Neuron (in vitro differentiated cells): ENCODE data around the gene CAMTA2.

Experiments
- H2AFZ ChIP-seq: one replicate; pipeline ENCODE4 v1.6.1; 2013; ENCODE audit warnings: low read depth, mild to moderate bottlenecking, inconsistent platforms, low read length, moderate library complexity
- H3K27me3 ChIP-seq: one replicate; pipeline ENCODE4 v1.6.1; 2013; ENCODE audit warnings: low read length; ENCODE audit not compliant: insufficient read depth
- H3K36me3 ChIP-seq: one replicate; pipeline ENCODE4 v1.6.1; 2013; ENCODE audit warnings: low read length; ENCODE audit not compliant: insufficient read depth
- H3K4me1 ChIP-seq: one replicate; pipeline ENCODE4 v1.6.1; 2013; ENCODE audit warnings: low read length; ENCODE audit not compliant: insufficient read depth
- H3K4me3 ChIP-seq: 2 replicates; pipeline ENCODE4 v1.5.1; 2013; ENCODE audit warnings: mild to moderate bottlenecking, low read length, moderate library complexity
- H3K9me3 ChIP-seq: one replicate; pipeline ENCODE4 v1.6.1; 2013; ENCODE audit warnings: low read length

CAMTA2 gene

DNA sequence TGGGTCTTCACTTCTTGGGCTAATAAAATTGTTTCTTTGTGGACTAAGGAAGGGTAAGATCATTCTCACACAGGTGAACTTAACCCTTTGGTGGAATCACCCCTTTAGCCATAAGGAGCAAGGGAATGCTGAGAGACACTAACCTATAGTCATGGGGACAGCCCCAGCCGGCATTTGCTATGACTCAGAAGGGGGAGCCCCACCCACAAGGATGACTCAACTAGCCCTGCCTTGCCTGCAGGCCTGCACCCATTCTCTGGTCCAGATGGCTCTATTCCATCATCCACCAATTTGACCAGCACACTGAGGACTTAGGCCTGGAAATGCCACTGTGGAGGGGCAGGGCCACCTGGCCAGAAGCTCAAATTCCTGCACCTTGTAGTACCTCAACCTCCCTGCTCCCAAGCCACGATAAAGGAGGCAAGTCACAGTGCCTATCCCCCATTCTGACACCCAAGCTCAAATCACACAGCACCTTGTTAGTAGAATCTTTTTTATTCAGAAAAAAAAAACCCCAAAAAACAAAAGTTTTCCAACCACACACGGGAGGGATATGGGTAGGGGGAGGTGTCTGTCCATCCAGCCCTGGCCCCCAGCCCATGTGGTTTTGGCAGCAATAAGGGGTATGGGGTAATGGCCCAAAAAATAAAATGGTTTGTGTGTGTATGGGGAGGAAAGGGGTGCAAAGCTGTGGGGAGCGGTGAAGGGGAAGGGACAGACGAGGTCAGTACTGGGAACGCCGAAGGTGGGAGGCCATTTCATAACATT is 42.1 kb downstream of the CAMTA2 start:
- no peaks in the 10 kb centered on the region for H3K9me3 ChIP-seq
- no peaks in the 10 kb centered on the region for H3K27me3 ChIP-seq
- peaks cover 50% of the 10 kb centered on the region for H3K36me3 ChIP-seq
- peaks cover 30% of the 10 kb centered on the region for H3K4me1 ChIP-seq
- no peak overlapping the region for H2AFZ ChIP-seq
- no peak overlapping the region for H3K4me3 ChIP-seq

DNA sequence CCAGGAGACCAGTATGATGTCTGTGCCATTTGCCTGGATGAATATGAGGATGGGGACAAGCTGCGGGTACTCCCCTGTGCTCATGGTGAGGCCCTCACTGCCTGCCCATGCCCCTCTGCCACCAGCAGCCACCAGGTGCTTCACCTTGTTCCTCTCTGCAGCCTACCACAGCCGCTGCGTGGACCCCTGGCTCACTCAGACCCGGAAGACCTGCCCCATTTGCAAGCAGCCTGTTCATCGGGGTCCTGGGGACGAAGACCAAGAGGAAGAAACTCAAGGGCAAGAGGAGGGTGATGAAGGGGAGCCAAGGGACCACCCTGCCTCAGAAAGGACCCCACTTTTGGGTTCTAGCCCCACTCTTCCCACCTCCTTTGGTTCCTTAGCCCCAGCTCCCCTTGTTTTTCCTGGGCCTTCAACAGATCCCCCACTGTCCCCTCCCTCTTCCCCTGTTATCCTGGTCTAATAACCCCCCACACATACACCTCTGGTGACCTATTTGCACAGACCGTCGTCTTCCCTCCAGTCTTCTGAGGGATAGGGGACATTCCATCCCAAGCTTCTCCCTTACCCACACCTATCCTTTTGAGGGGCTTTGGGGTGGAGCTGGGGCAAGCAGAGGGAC is 42.8 kb downstream of the CAMTA2 start:
- no peak overlapping the region for H2AFZ ChIP-seq
- no peak overlapping the region for H3K4me3 ChIP-seq
- peaks cover 29% of the 10 kb centered on the region for H3K4me1 ChIP-seq
- no peaks in the 10 kb centered on the region for H3K27me3 ChIP-seq
- peaks cover 50% of the 10 kb centered on the region for H3K36me3 ChIP-seq
- H3K9me3 ChIP-seq, result no peaks in the 10 kb centered on the region

DNA sequence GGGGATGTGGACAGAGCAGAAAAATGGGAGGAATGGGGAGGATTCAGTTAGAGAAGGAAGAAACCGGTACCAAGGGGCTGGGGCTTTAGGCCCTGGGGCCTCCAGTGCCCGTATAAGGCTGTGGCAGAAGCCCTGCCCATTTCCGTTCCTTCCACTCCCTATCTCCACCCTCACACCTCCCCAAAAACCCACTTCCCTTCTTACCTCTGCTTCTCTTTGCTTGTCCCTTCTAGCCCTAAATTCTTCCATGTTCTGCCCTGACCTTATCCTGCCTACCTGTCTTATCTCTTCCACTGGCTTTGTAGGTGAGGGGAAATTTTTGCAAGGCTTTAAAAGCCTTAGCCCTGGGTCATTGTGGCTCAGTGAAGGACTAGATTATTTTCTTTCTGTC is 43.3 kb downstream of the CAMTA2 start:
- H3K9me3 ChIP-seq, result no peaks in the 10 kb centered on the region
- H3K27me3 ChIP-seq, result no peaks in the 10 kb centered on the region
- H3K4me3 ChIP-seq, result no peak overlapping the region
- H2AFZ ChIP-seq, result no peak overlapping the region
- H3K36me3 ChIP-seq, result peaks cover 50% of the 10 kb centered on the region
- peaks cover 31% of the 10 kb centered on the region for H3K4me1 ChIP-seq

DNA sequence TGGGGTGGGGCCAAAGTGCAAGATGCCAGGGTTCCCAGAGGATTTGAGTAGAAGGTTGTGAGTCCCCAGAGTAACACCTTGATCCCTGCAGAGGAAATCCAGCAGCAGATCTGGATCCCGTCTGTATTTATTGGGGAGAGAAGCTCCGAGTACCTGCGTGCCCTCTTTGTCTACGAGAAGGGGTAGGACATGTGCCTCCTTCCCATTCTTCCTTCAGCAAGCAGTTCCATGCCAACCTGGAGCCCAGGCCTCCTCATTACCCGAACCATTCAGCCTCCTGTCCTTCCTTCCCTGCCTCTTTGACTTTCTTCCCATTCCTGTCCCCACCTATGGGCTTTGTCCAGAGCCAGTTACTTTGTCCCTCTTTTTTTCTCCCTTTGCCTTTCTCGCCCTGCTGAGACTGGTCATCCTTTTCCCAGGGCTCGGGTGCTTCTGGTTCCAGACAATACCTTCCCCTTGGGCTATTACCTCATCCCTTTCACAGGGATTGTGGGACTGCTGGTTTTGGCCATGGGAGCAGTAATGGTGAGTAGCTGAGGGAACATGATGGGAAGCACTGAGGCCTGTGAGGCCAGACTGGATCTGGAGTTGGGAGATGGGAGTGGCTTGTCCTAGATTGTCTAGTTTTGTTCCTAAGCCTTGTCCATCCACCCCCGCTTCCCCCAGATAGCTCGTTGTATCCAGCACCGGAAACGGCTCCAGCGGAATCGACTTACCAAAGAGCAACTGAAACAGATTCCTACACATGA is 44.5 kb downstream of the CAMTA2 start:
- no peak overlapping the region for H3K4me3 ChIP-seq
- H3K4me1 ChIP-seq, result peaks cover 38% of the 10 kb centered on the region
- no peaks in the 10 kb centered on the region for H3K9me3 ChIP-seq
- H3K27me3 ChIP-seq, result no peaks in the 10 kb centered on the region
- H2AFZ ChIP-seq, result no peak overlapping the region
- H3K36me3 ChIP-seq, result peaks cover 55% of the 10 kb centered on the region

DNA sequence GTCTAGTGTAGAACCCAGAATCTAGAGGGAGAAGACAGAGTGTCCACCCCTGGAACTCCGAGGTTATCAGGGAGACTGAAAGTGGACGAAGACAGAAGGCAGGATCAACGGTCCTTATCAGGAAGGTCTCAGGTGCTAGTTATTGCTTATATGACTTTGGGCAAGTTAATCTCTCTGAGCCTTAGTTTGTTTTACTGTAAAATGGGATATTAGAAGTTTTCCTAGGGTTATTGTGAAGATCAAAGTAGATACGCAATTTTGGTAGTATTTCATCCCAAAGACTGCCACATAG is 46.2 kb downstream of the CAMTA2 start:
- Histone ChIP-seq H3K27me3 (no peaks in the 10 kb centered on the region), H3K36me3 (peaks cover 60% of the 10 kb centered on the region), H3K9me3 (no peaks in the 10 kb centered on the region), H3K4me1 (peaks cover 29% of the 10 kb centered on the region), H3K4me3 (peak overlapping the region; percentile 72), H2AFZ (no peak overlapping the region)

DNA sequence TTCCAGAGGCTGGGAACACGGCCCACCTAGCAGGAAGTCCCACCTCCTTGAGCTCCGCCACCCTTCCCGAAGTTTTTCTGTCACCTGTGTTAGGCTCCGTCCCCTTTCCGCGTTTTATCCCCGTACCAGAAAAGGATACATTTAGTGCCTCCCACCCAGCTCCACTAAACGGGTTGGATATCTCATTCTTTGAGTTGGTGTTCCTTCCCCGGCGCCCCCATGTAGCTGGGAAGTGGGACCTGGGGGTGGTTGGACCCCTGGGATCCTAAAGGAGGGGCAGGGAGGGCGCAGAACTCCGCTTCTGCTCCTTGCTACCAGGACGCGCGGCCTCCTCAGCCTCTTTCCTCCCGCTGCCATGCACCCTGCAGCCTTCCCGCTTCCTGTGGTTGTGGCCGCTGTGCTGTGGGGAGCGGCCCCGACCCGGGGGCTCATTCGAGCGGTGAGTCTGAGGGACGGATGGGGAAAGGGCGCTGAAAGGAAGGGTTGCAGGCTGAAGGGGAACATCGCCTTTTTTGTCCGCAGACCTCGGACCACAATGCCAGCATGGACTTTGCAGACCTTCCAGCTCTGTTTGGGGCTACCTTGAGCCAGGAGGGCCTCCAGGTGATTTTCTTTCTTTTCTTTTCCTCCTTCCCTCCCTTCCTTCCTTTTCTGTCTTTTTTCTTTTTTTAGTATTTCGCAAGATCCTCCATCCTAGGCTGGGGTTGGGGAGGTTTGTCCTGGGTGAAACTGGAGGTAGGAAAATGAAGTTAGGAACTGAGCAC is 46.7 kb downstream of the CAMTA2 start:
- H3K27me3 ChIP-seq, result no peaks in the 10 kb centered on the region
- H3K4me3 ChIP-seq, result peak overlapping the region; percentile 72
- H3K36me3 ChIP-seq, result peaks cover 55% of the 10 kb centered on the region
- H3K4me1 ChIP-seq, result peaks cover 24% of the 10 kb centered on the region
- H3K9me3 ChIP-seq, result no peaks in the 10 kb centered on the region
- H2AFZ ChIP-seq, result peak overlapping the region; percentile 53

DNA sequence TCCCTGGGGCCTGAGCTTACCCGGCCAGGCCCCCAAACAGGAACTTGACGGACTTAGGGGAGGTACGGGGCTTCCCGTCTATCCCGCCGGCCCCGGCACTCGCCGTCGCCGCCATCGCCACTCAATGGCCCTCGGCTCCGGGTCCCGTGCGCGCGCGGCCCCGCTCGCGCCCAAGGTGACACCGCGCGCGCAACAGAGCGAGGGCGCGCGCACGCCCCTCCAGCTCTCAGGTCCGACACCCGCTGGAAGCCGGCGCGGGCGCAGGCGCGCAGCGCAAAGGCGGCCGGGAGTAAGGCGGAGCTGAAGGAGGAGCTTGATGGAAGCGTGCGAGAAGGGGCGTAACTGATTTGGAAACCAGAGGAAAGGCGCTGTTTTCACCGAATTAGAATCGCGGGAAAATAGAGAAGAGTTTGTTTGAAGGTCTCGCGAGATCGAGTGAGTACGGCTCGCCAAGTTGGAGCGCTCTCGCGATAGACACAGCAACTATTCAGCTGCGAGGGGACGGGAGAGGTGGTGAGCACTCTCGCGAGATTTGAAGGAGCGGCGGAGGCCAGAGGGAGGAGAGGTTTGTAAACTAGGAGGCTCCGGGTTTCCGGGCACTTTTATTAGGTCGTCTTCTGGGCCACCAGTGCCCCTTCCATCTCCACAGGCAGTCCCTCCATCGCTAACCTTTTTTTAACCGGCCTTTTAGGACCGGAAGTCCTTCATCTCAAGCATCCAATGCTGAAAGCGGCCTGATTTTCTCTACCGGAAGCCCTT is 47.5 kb downstream of the CAMTA2 start, which contains the start of the genes RNF167 and SLC25A11:
TSS of gene RNF167 (plus strand) at position 473 of the 759 bp plus-strand sequence. CDS start 642 bp downstream, outside the sequence.
TSS of gene SLC25A11 (minus strand) at position 251 of the 759 bp plus-strand sequence. CDS start at position 115, 136 bp downstream.
- Histone ChIP-seq H3K27me3 (no peaks in the 10 kb centered on the region), H2AFZ (peak within 1 kb of the TSS; percentile 53)

DNA sequence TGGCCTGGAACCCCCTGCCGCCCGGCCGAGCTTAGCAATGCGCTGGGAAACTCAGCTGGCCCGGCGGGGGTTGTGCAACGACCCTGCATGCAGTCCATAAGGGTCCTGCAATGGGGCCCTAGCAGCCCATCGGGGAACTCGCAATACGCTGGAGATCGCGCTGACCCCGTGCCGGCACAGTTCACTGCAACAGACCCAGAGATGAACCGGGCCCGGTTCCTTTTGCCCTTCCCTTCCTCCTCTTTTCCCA is 48.0 kb downstream of the CAMTA2 start:
- peak overlapping the region; percentile 72 for H3K4me3 ChIP-seq
- no peaks in the 10 kb centered on the region for H3K9me3 ChIP-seq
- H2AFZ ChIP-seq, result peak overlapping the region; percentile 53
- H3K27me3 ChIP-seq, result no peaks in the 10 kb centered on the region
- peaks cover 42% of the 10 kb centered on the region for H3K36me3 ChIP-seq
- H3K4me1 ChIP-seq, result peaks cover 20% of the 10 kb centered on the region

More for the DNA sequence above, 47.5 kb downstream of the CAMTA2 start, which contains the start of the genes RNF167 and SLC25A11:
- Histone ChIP-seq H3K4me3 (peak within 1 kb of the TSS; percentile 72), H3K36me3 (peaks cover 47% of the 10 kb centered on the region), H3K4me1 (peaks cover 20% of the 10 kb centered on the region), H3K9me3 (no peaks in the 10 kb centered on the region)

DNA sequence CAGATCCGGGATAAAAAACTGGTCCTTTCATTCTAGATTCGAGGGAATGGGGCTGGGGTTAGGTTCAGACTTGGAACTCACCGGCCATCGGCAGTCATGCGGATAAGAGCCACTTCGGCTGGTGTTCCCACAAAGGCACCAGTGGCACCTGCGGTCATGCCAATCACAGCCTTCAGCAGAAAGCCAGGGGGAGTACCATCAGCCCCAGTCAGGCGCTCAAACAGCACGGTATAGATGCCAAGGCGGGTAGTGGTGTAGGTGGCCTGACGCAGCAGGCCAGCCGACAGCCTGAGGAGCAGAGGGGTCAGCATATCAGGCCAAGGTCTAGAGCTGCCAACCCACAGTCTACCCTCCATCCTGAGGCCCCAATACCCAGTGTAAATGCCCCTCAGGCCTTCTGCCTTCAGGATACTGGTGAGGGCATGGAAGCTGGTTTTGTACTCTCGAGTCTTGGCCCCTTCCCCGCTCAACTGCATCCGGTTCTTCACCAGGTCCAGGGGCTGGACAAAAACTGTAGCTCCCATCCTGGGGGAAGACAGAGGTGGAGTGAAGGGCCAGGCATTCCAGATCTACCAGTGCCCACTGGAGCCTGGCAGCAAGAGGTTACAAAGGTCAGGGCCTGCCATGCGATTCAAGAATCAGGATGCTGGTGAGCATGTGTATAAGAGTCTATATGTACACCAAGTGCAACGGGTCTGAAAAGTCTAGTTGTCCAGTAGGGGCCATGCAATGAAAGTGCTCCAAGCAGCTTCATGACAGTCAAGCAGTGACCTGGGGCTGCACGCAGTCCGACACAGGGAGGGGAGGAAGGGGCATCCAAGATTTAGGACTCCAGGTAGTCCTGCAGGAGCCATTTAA is 48.6 kb downstream of the CAMTA2 start:
- H3K36me3 ChIP-seq, result peaks cover 37% of the 10 kb centered on the region

DNA sequence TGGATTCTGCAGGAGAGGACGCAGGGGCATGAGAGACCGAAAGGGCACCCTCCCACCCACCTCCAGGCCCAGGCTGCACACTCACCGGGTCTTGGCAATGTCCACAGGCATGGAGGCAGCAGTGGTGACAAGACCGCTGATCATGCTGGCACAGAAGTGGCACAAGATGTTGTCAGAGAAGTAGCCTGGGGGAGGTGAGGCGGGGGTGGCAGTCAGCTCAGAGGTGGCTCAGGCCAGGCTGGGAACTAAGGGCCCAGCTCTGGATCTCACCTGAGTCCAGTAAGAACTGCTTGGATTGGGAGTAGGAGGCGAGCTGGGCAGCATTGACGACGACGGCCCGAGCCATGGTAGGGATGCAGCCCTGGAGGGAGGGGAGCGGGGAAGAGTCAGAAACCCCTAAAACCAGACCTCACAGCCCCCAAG is 49.4 kb downstream of the CAMTA2 start:
- H2AFZ ChIP-seq, result no peak overlapping the region
- no peaks in the 10 kb centered on the region for H3K9me3 ChIP-seq
- H3K4me3 ChIP-seq, result no peak overlapping the region
- H3K36me3 ChIP-seq, result peaks cover 28% of the 10 kb centered on the region
- no peaks in the 10 kb centered on the region for H3K27me3 ChIP-seq
- peaks cover 20% of the 10 kb centered on the region for H3K4me1 ChIP-seq

More for the DNA sequence above, 48.6 kb downstream of the CAMTA2 start:
- Histone ChIP-seq H3K9me3 (no peaks in the 10 kb centered on the region), H3K4me1 (peaks cover 20% of the 10 kb centered on the region), H2AFZ (peak overlapping the region; percentile 53), H3K4me3 (peak overlapping the region; percentile 72), H3K27me3 (no peaks in the 10 kb centered on the region)

DNA sequence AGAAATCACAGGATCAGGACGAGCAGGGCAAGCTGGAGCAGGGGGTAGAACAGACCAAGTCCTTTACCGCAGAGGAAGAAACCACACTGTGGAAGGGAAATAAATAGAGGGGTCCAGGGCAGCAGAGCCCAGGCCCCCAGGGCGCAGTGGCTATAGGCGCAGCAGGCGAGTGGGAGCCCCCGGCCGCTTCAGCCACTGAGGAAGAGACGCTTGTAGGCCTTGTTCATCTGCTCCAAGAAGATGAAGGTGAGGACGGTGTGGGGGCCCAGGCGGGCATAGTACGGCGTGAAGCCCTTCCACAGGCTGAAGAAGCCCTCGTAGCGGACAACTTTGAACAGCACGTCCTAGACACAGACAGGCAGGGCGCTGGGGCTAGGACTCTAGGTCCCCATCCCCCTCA is 49.9 kb downstream of the CAMTA2 start:
- H2AFZ ChIP-seq, result no peak overlapping the region
- no peaks in the 10 kb centered on the region for H3K27me3 ChIP-seq
- H3K36me3 ChIP-seq, result peaks cover 23% of the 10 kb centered on the region
- peaks cover 20% of the 10 kb centered on the region for H3K4me1 ChIP-seq
- no peak overlapping the region for H3K4me3 ChIP-seq
- no peaks in the 10 kb centered on the region for H3K9me3 ChIP-seq
